HCT116 (cell line): Measurements from ENCODE around the gene MUC15.

Source experiments
- ATF3 ChIP-seq: IDR thresholded peaks from 2 replicates; pipeline ENCODE4 v1.6.1; 2012
- CBX3 ChIP-seq: IDR thresholded peaks from 2 replicates; pipeline ENCODE4 v1.6.1; 2012; ENCODE audit warnings: low read depth
- CEBPB ChIP-seq: IDR thresholded peaks from 2 replicates; pipeline ENCODE4 v1.6.1; 2012; ENCODE audit warnings: low read depth
- CTCF ChIP-seq, 3 experiments: fragments of 200-600 bp in 1 of 3; sonication (generic) in 1 of 3; IDR thresholded peaks in 2 of 3; conservative IDR thresholded peaks in 1 of 3; 2 replicates each; pipeline ENCODE4 v1.5.1; 2012 to 2017; ENCODE audit warnings: low read depth in 2 of 3, low read length in 2 of 3, antibody characterized with exemption in 1 of 3, borderline replicate concordance in 1 of 3, control low read depth in 1 of 3, mild to moderate bottlenecking in 1 of 3, mixed read lengths in 1 of 3, mixed run types in 1 of 3, moderate library complexity in 1 of 3; ENCODE audit not compliant: insufficient read depth in 1 of 3
- EGR1 ChIP-seq: IDR thresholded peaks from 2 replicates; pipeline ENCODE4 v1.6.1; 2012; ENCODE audit warnings: low read depth
- EZH2 ChIP-seq: fragments of 200-600 bp; sonication (generic); IDR thresholded peaks from 2 replicates; pipeline ENCODE4 v1.6.1; 2017; ENCODE audit warnings: antibody characterized with exemption, mixed run types
- EZH2phosphoT487 ChIP-seq: fragments of 200-600 bp; IDR thresholded peaks from 2 replicates; pipeline ENCODE4 v1.6.1; 2018; ENCODE audit warnings: antibody characterized with exemption, borderline replicate concordance
- MAX ChIP-seq: IDR thresholded peaks from 2 replicates; pipeline ENCODE4 v1.6.1; 2012
- POLR2A ChIP-seq: IDR thresholded peaks from 2 replicates; pipeline ENCODE4 v1.7.0; 2011; ENCODE audit warnings: borderline replicate concordance; ENCODE audit not compliant: insufficient read depth, insufficient read length; ENCODE audit errors: extremely low read depth
- REST ChIP-seq: IDR thresholded peaks from 2 replicates; pipeline ENCODE4 v1.6.1; 2012; ENCODE audit warnings: low read depth
- SP1 ChIP-seq: IDR thresholded peaks from 2 replicates; pipeline ENCODE4 v1.6.1; 2012; ENCODE audit warnings: low read depth
- YY1 ChIP-seq: IDR thresholded peaks from 2 replicates; pipeline ENCODE4 v1.6.1; 2011; ENCODE audit warnings: low read length, low read depth, moderate library complexity, mild to moderate bottlenecking; ENCODE audit not compliant: insufficient replicate concordance; ENCODE audit errors: extremely low read depth
- ZNF274 ChIP-seq: fragments of 200-500 bp; sonication (Bioruptor generic); IDR thresholded peaks from 2 replicates; pipeline ENCODE4 v1.6.1; 2014; ENCODE audit warnings: mild to moderate bottlenecking, low read depth, low read length, inconsistent platforms

GRCh38 chr11:26554455-26554854, 17.6 kb downstream of the MUC15 start:
- TF ChIP-seq ZNF274 (no peak), REST (no peak), EZH2 (no peak), EGR1 (no peak), SP1 (no peak), CTCF (IDR thresholded peaks at IDR 0.05 in 2 of 3, conservative IDR thresholded peaks at IDR 0.05 in 1 of 3; ENCODE audit: borderline replicate concordance in 1 of 3, insufficient read depth in 1 of 3, low read depth in 2 of 3, low read length in 2 of 3) (no peak), EZH2phosphoT487 (no peak), POLR2A (no peak), CEBPB (no peak), CBX3 (no peak), YY1 (no peak), MAX (no peak), ATF3 (no peak)
